Activated T-cell treated with anti-CD3 and anti-CD28 coated beads for 1 hour (primary cell): Measurements from ENCODE around the gene USH2A.

Experiments used
- DNase-seq: peaks from one replicate; pipeline ENCODE4 v3.0.0-alpha.2; 2020; ENCODE audit warnings: low read depth

USH2A gene

GRCh38 chr1:216285052-216285451, 138.2 kb downstream of the USH2A start:
- no peak for DNase-seq

DNA sequence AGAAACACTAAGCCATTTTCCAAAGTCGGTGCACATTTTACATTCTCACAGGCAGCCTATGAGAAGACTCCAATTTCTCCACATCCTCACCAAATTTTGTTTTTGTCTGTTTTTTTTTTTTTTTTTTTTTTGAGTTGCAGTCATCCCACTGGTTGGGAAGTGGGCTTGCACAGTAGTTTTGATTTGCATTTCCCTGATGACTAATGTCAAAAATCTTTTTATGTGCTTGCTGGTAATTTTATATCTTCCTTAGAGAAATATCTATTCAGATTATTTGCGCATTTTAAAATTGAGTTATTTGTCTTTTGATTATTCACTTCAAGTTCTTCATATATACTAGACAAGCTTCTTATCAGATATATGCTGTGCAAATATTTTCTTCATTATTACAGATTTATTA, 141.5 kb downstream of the USH2A start:
- no peak for DNase-seq

GRCh38 chr1:216270086-216270773, 153.0 kb downstream of the USH2A start:
- no peak for DNase-seq

DNA sequence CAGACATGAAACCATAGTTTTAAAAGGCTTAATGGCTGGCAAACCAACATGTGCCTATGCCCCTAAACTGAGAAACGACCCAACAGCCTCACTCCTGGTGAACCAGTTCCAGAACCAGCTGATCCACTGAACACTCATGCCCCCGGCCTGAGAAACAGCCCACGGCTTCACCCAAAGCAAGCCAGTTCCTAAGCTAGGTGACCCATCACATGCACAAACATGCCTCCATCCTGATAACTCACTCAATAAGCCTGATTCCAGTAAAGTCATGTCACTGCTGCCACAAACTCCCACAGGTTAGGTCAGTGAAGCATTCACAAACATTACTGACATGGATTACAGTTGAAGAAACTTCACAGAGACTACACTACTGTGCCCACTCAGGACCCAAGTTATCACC, 161.6 kb downstream of the USH2A start:
- DNase-seq: no peak

DNA sequence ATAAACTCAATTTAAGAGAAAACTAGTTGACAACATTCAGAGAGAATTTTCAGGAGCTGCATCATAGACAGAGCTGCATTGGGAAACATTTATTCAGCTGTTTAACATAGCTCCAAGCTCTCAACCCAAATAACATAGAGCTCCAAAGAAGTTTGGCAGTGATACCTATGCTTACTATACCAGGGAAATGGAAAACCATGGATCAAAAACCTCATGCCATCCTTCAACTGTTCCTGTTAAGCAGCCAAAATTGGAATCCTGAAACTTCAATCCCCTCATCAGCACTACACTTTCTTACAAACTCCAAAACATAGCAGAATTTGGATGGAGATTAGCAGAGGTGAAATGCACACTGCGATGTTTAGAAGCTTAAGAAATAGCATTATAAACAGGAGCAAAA, 164.4 kb downstream of the USH2A start:
- DNase-seq: no peak

DNA sequence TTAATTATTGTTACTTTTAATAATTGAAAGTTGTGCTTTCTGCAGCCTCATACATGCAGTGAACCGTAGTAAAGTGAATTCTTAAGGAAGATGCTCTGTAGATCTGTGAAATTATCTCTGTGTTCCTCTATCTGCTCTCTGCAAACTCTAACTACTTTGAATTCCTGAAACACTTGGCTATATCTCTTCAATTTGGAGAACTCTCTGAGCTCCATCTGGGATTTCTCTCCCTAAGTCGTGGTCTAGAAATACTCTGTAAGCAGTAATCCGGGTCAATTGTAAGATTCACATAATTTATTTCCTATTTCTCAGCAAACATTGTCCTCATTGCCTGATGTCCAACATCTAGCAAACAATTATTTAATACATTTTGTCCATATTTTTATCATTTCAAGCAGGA, 164.9 kb downstream of the USH2A start:
- DNase-seq: no peak

- DNase-seq: no peak
Observed at GRCh38 chr1:216250861-216251260, 172.4 kb downstream of the USH2A start.

- no peak for DNase-seq
Observed at GRCh38 chr1:216248628-216249027, 174.6 kb downstream of the USH2A start.

DNA sequence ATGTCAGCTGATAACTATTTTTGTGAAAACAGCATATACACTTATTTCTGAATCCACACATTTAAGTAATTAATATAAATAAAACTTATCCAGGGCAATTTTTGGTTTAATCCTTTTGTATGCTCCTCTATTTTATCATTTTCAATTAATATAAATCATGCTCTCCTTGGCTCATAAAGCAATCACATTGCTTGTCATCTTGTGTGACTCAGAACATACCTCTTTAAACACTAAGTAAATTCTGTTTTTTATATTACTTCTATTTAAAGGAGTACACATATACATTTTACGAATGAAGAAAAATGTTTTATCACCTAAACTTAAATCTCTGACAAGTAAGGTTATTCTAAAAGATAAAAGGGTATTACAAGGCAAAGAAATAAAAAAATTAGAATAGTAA, 175.3 kb downstream of the USH2A start:
- no peak for DNase-seq

- no peak for DNase-seq
Observed at GRCh38 chr1:216246577-216247203, 176.6 kb downstream of the USH2A start.

- DNase-seq: no peak
Observed at GRCh38 chr1:216238844-216239243, 184.4 kb downstream of the USH2A start.

- DNase-seq: no peak
Observed at GRCh38 chr1:216237927-216238542, 185.2 kb downstream of the USH2A start.

- DNase-seq: no peak
Observed at GRCh38 chr1:216224233-216224632, 199.0 kb downstream of the USH2A start.

DNA sequence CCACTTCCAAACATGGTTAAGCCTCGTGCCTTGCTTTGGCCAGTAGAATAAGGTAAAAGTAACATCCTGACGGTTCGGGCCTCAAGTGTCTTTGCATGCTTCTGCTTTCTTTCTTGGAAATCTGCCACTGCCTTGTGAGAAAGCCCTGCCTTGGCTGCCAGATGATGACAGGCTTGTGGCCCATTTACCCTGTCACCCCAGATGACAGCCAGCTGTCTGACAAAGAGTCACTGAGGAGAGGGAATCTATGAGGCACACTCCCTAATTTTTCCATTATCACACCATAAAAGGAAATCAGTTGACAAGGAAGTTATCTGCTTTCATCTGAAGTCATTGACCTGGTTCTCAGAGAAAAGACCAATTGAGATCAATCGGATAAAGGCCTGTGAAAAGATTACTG, 199.8 kb downstream of the USH2A start:
- no peak for DNase-seq

DNA sequence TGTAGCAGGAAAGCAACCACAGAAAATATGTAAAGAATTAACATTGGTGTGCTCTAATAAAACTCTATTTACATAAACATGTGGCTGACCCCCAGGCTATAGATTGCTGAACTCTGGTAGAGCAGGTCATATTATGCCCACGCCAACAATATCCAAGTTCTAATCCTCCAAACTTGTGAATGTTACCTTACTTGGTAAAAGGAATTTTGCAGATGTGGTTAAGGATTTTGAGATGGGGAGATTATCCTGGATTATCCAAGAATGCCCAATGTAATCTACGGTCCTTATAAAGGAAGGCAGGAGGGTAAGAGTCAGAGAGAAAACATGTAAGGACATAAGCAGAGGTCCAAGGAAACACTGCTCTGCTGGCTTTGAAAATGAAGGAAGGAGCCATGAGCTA, 201.0 kb downstream of the USH2A start:
- no peak for DNase-seq

DNA sequence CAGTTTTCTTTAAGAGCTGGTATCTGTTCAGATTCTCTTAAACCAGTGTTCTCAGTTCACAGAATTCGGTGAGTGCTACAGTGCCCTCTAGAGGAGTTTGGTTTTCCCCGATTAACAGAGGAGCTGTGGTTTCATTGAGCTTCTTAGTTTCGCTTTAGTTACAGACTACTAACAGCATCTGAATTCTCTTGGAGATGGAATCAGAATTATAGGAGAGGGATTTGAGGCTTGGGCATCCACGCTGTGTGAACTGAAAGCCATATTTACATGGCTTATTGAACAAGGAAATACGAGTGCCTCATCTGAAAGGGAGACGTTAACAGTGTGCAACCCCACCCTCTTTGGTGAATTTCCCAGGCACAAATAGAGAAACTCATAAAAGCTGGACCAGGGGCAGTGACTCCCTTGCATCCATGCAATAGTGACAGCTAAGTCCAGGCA, 202.0 kb downstream of the USH2A start:
- no peak for DNase-seq

GRCh38 chr1:216216305-216216704, 206.9 kb downstream of the USH2A start:
- no peak for DNase-seq

DNA sequence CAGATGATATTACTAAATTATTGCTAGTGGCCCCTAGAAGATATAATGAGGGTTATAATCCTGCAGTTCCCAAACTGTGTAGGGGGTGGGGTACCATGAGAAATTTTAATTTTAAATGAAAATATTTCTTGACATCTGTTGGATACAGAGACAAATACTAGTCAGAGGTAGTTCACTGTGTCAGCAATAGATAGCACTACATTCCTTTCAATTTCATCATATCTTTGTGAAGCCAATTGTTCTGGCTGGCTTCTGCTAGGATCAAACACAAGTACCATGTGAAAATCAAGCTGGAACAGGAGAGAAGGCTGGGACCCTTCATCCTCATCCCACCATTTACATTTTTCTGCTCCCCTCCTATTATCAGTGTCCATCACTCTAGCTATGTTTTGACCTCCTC, 208.1 kb downstream of the USH2A start:
- no peak for DNase-seq

DNA sequence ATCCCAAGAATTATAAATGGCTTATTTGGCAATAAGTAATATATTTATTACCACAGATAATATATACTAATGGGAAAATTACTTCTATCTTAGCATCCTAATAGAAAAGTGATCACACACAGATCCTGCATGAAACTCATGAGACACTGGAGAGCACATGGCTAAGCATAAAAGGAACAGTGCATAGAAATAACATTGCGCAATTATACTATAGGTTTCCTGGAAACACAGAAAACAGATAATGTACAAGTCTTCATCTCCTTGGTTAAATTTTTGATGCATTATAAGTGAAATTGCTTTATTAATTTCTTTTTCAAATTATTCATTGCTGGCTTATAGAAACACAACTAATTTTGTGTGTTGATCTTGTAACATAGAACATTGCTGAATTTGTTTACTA, 210.4 kb downstream of the USH2A start:
- no peak for DNase-seq

DNA sequence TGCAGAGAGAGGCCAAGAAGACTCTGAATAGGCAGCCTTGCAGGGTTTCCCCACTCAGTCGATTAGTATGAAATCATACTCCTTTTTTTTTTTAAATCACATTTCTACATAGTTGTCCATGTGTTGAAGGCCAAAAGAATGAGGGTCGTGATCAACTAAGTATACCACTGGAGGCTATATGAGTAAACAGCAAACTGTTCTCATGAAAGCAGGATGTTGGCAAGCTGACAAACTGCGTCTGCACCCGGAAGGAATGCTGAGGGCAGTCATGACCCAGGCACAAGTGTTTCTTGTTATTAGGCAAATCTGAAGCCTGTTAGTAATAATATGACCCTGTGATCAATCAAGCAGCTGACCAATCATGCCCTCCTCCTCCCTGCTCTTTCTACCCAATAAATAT, 213.2 kb downstream of the USH2A start:
- no peak for DNase-seq

DNA sequence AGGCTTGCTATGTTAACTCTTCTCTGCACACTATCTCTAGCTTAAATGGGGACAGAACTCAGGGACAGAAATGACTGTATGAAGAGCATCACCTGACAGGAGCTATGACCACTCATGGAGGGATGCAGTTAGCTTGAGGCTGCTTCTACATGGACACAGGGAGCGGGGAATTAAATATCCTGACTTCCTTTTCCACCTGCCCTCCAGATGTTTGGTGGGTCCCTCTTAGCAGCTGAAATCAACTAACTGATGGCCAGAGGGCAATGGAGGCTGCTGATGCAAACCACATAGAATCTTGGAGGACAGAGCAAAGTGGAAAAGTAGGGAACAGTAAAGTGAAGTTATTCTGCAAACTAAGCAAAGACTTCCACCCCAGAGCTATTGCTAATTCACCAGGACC, 214.1 kb downstream of the USH2A start:
- DNase-seq: no peak

DNA sequence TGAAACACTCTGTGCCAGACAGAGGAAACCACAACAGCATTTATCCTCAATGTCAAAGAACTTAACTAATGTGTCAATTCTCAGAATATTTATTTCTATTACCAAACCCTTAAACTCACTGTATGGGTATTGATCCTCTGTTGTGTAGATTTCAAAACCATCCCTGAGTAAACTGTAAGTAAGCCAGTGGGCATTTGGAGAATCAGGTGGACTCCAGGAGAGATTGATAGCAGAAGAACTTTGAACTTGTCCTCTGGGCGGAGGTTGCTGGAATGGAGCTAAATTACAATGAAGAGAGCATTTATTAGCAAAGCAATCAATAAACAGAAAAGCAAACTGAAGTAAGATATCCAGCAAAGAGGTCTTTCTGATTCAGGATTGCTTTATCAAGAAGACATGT, 216.1 kb downstream of the USH2A start:
- no peak for DNase-seq

DNA sequence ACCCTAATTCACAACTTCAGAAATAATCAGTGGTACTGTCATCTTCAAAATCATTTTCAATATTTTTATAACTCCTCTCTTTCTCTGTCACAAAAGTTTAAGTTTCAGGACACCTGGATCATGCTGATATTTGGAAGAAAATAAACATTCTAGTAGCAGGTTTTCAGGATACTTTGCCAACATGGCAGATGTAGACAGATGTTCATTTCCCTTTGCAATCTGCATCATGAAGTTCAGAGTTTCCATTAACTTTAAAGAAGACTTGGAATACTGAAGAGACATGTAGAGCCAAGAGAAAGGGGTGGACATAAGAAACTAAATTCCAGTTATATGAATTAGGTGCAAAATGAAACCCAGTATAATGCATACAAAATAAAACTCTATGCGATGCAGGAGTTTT, 218.1 kb downstream of the USH2A start:
- DNase-seq: no peak

DNA sequence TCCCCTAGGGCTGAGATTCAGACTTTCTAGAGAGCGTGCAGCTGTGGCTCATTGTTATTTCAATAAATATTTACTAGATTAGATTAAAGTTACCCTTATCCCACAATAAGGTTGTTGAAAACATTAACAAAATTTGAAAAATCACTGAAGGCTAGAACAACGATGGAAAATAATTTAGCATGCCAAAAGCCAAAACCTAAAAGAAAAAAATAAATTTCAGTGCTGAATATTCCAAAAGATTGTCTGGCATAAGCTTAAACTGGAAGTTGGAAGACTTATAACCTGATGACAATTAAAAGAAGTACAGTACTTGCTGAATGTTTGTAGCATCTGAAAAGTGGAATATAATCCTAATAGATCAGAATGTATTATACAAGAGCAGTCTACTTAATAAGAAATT, 221.3 kb downstream of the USH2A start:
- no peak for DNase-seq
